Panc1 (cell line): ENCODE data around the gene H2AZ2. TPM values are rescaled to one million over a fixed set of nuclear protein-coding genes. Genes with fewer than 3 reads are reported as not detected.
A peak's percentile ranks its signal among the peaks of the same experiment; 100 is the strongest.

Experiments used
- ATAC-seq: fragments of 200-7000 bp; cut with Tn5 transposase; 2 replicates; pipeline ENCODE4 v1.9.1; 2020; ENCODE audit warnings: mild to moderate bottlenecking, moderate library complexity
- BruUV-seq: library from RNA; stranded (reverse); fragments of 400-500 nt; replicated peaks from 2 replicates; lab custom pipeline; 2021; lab: Mats Ljungman, UMichigan
- CTCF ChIA-PET: fragments of 300-600 bp; sonication (Branson Sonifier 250); formaldehyde crosslinking; loops from one replicate; lab custom pipeline; 2022; ENCODE audit warnings: antibody characterized with exemption; lab: Charles Lee
- POLR2A ChIA-PET: fragments of 300-600 bp; sonication (Branson Sonifier 250); formaldehyde crosslinking; loops from one replicate; lab custom pipeline; 2022; ENCODE audit warnings: antibody characterized with exemption; lab: Charles Lee
- DNase-seq: peaks from one replicate; pipeline ENCODE4 v3.0.0-alpha.2; 2010; ENCODE audit warnings: low read depth, low spot score
- H3K27ac ChIP-seq: 2 replicates; pipeline ENCODE4 v1.5.1; 2011; ENCODE audit warnings: mild to moderate bottlenecking, low read length, inconsistent platforms
- H3K27me3 ChIP-seq: fragments of 200-500 bp; sonication (Bioruptor generic); 2 replicates; pipeline ENCODE4 v1.6.0; 2014; ENCODE audit warnings: low read length, inconsistent platforms; ENCODE audit not compliant: control insufficient read depth, insufficient read depth
- H3K36me3 ChIP-seq: fragments of 200-500 bp; sonication (Bioruptor generic); 2 replicates; pipeline ENCODE4 v1.5.1; 2014; ENCODE audit warnings: inconsistent platforms, mild to moderate bottlenecking, low read length, moderate library complexity; ENCODE audit not compliant: control insufficient read depth, insufficient read depth
- H3K4me1 ChIP-seq: 2 replicates; pipeline ENCODE4 v1.5.1; 2011; ENCODE audit warnings: inconsistent platforms, mild to moderate bottlenecking, low read length, moderate library complexity; ENCODE audit not compliant: control insufficient read depth, insufficient read depth
- H3K4me3 ChIP-seq, 2 experiments: 2 replicates each; pipeline ENCODE4 v1.5.1; 2011 to 2012; ENCODE audit warnings: low read depth in 2 of 2, low read length in 2 of 2, mild to moderate bottlenecking in 2 of 2, inconsistent platforms in 1 of 2, moderate library complexity in 1 of 2
- H3K9me3 ChIP-seq: fragments of 200-500 bp; sonication (Bioruptor generic); 2 replicates; pipeline ENCODE4 v1.5.1; 2014; ENCODE audit warnings: low read depth, mild to moderate bottlenecking, inconsistent platforms, low read length, moderate library complexity; ENCODE audit not compliant: control insufficient read depth, insufficient read depth
- CTCF ChIP-seq: fragments of 450-650 bp; IDR thresholded peaks from 2 replicates; pipeline ENCODE4 v1.5.1; 2017; ENCODE audit warnings: mild to moderate bottlenecking
- POLR2AphosphoS5 ChIP-seq: IDR thresholded peaks from 2 replicates; pipeline ENCODE4 v1.6.1; 2012; ENCODE audit warnings: mild to moderate bottlenecking, low read depth, low read length, moderate library complexity
- REST ChIP-seq, 2 experiments: IDR thresholded peaks; 2 replicates each; pipeline ENCODE4 v1.6.1; 2011 to 2012; ENCODE audit warnings: low read depth in 2 of 2, control low read depth in 1 of 2, low read length in 1 of 2, mild to moderate bottlenecking in 1 of 2, moderate library complexity in 1 of 2; ENCODE audit not compliant: insufficient read depth in 1 of 2
- SIN3A ChIP-seq: IDR thresholded peaks from 2 replicates; pipeline ENCODE4 v1.6.1; 2012; ENCODE audit warnings: low read depth, mild to moderate bottlenecking, low read length, moderate library complexity, borderline replicate concordance; ENCODE audit not compliant: insufficient read depth
- TCF7L2 ChIP-seq: IDR thresholded peaks from 2 replicates; pipeline ENCODE4 v1.6.1; 2011; ENCODE audit warnings: mild to moderate bottlenecking, low read depth, low read length, inconsistent platforms
- in situ Hi-C: cut with HindIII; loops from 2 replicates; pipeline ENCODE4 v1.10.0; 2016; ENCODE audit warnings: low sequenced_read_pairs, low pct_unique_long_range_greater_than_20kb
- intact Hi-C: fragments of 100-400 bp; cut with micrococcal nuclease; formaldehyde crosslinking; loops from one replicate; pipeline ENCODE4 v1.10.0; 2022; ENCODE audit not compliant: unreplicated experiment
- total RNA-seq: library from RNA; stranded (reverse); gene quantifications from one replicate; pipeline ENCODE4 v1.2.1, GENCODE V29; 2021; ENCODE audit not compliant: unreplicated experiment

Gene H2AZ2
- total RNA-seq, 1 experiment from 2014 or later = 319 TPM

- H3K4me3 ChIP-seq = peak overlapping the region in 1 of 2 experiments; percentile 83; a peak in 2 of 4 replicates
- H3K27ac ChIP-seq = no peak overlapping the region
- no peaks in the 10 kb centered on the region for H3K27me3 ChIP-seq
- ChIA-PET CTCF (no interaction called here), POLR2A (interaction anchor here (0.6 to 0.9 kb wide), 6 partner anchors 24 to 299 kb away, joined by 3 to 6 read pairs (median 4); partner anchors contain the start of genes H2AZ2 and TMED4)
- BruUV-seq = no TSS peak
- DNase-seq = no peak
- no peak for ATAC-seq
- peaks cover 41% of the 10 kb centered on the region for H3K4me1 ChIP-seq
- no peaks in the 10 kb centered on the region for H3K9me3 ChIP-seq
- H3K36me3 ChIP-seq = peaks cover 6% of the 10 kb centered on the region
- intact Hi-C loops = no loop called here
- no peak for TF ChIP-seq CTCF
- no peak for TF ChIP-seq TCF7L2
- TF ChIP-seq SIN3A = no peak
- no peak for TF ChIP-seq POLR2AphosphoS5
- TF ChIP-seq REST (IDR thresholded peaks at IDR 0.05; ENCODE audit: insufficient read depth in 1 of 2, low read depth in 2 of 2, low read length in 1 of 2) = no peak
- in situ Hi-C loops = no loop called here
These were observed 33.2 kb upstream of the H2AZ2 start for GRCh38 chr7:44881066-44881600.

GRCh38 chr7:44880317-44881018, 32.6 kb upstream of the H2AZ2 start:
- no peak overlapping the region for H3K27ac ChIP-seq
- peaks cover 4% of the 10 kb centered on the region; the same call in 1 of the 2 replicates for H3K36me3 ChIP-seq
- H3K9me3 ChIP-seq = no peaks in the 10 kb centered on the region
- no peak for DNase-seq
- no peak for TF ChIP-seq SIN3A
- TF ChIP-seq TCF7L2 = no peak
- no peak for TF ChIP-seq POLR2AphosphoS5
- no peak for TF ChIP-seq REST (IDR thresholded peaks at IDR 0.05; ENCODE audit: insufficient read depth in 1 of 2, low read depth in 2 of 2, low read length in 1 of 2)
- TF ChIP-seq CTCF = no peak
- intact Hi-C loops = no loop called here
- H3K4me1 ChIP-seq = peaks cover 38% of the 10 kb centered on the region
- POLR2A ChIA-PET = interaction anchor here (0.6 to 0.9 kb wide), 6 partner anchors 24 to 298 kb away, joined by 3 to 6 read pairs (median 4); partner anchors contain the start of genes H2AZ2 and TMED4
- CTCF ChIA-PET = interaction anchor here (0.6 kb wide), 1 partner anchor 21 kb away, joined by 3 read pairs; no protein-coding TSS in a partner anchor
- BruUV-seq = no TSS peak
- ATAC-seq = no peak
- in situ Hi-C loops = no loop called here
- peak overlapping the region in 1 of 2 experiments; percentile 0; a peak in 1 of 4 replicates for H3K4me3 ChIP-seq
- no peaks in the 10 kb centered on the region for H3K27me3 ChIP-seq
